ENCODE results near the gene IL27RA.

DNA sequence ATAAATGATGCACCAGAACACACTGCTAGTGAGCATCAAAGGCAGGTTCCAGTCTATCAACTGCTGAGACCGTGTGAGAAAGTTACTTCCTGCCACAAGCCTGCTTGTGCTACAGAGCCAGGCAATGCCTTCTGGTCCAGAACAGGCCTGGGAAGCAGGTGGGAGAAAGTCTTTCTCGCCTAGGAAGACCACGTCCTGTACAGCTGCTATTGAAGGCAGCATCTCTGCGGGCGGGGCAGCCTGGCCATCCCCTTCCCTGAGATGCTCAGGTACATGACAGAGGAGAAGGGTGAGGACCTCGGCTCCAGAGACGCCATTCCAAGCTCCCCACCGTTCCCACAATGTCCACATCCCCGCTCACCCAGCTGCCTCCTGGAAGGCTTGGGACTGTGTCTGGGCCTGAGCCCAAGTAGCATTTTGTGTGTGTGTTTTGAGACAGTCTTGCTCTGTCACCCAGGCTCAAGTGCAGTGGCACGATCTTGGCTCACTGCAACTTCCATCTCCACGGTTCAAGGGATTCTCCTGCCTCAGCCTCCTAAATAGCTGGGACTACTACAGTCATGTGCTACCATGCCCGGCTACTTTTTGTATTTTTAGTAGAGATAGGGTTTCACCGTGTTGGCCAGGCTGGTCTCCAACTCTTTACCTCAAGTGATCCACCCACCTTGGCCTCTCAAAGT, 28.9 kb upstream of the IL27RA start:
- TF ChIP-seq CTCF (conservative IDR thresholded peaks at IDR 0.05; ENCODE audit: low read depth in 2 of 2) (no peak), POLR2AphosphoS5 (IDR thresholded peaks at IDR 0.05; ENCODE audit: low read depth) (no peak), EZH2 (IDR thresholded peaks at IDR 0.05; ENCODE audit: low read depth, unreplicated experiment) (no peak), JUNB (IDR thresholded peaks at IDR 0.05; ENCODE audit: unreplicated experiment) (no peak), CREB1 (CRISPR knock-in tag; IDR thresholded peaks at IDR 0.05; ENCODE audit: low read depth) (no peak), EZH2phosphoT487 (IDR thresholded peaks at IDR 0.05; ENCODE audit: unreplicated experiment) (no peak), ETS1 (IDR thresholded peaks at IDR 0.05) (no peak), STAT1 (IDR thresholded peaks at IDR 0.05; ENCODE audit: unreplicated experiment) (no peak), ZNF331 (CRISPR knock-in tag; IDR thresholded peaks at IDR 0.05; ENCODE audit: low read depth) (no peak), ZNF114 (CRISPR knock-in tag; IDR thresholded peaks at IDR 0.05) (no peak)
- TF ChIP-seq, protein P1, sequence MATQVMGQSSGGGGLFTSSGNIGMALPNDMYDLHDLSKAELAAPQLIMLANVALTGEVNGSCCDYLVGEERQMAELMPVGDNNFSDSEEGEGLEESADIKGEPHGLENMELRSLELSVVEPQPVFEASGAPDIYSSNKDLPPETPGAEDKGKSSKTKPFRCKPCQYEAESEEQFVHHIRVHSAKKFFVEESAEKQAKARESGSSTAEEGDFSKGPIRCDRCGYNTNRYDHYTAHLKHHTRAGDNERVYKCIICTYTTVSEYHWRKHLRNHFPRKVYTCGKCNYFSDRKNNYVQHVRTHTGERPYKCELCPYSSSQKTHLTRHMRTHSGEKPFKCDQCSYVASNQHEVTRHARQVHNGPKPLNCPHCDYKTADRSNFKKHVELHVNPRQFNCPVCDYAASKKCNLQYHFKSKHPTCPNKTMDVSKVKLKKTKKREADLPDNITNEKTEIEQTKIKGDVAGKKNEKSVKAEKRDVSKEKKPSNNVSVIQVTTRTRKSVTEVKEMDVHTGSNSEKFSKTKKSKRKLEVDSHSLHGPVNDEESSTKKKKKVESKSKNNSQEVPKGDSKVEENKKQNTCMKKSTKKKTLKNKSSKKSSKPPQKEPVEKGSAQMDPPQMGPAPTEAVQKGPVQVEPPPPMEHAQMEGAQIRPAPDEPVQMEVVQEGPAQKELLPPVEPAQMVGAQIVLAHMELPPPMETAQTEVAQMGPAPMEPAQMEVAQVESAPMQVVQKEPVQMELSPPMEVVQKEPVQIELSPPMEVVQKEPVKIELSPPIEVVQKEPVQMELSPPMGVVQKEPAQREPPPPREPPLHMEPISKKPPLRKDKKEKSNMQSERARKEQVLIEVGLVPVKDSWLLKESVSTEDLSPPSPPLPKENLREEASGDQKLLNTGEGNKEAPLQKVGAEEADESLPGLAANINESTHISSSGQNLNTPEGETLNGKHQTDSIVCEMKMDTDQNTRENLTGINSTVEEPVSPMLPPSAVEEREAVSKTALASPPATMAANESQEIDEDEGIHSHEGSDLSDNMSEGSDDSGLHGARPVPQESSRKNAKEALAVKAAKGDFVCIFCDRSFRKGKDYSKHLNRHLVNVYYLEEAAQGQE (IDR thresholded peaks at IDR 0.05; ENCODE audit: unreplicated experiment): no peak
- TF ChIP-seq, protein P2, sequence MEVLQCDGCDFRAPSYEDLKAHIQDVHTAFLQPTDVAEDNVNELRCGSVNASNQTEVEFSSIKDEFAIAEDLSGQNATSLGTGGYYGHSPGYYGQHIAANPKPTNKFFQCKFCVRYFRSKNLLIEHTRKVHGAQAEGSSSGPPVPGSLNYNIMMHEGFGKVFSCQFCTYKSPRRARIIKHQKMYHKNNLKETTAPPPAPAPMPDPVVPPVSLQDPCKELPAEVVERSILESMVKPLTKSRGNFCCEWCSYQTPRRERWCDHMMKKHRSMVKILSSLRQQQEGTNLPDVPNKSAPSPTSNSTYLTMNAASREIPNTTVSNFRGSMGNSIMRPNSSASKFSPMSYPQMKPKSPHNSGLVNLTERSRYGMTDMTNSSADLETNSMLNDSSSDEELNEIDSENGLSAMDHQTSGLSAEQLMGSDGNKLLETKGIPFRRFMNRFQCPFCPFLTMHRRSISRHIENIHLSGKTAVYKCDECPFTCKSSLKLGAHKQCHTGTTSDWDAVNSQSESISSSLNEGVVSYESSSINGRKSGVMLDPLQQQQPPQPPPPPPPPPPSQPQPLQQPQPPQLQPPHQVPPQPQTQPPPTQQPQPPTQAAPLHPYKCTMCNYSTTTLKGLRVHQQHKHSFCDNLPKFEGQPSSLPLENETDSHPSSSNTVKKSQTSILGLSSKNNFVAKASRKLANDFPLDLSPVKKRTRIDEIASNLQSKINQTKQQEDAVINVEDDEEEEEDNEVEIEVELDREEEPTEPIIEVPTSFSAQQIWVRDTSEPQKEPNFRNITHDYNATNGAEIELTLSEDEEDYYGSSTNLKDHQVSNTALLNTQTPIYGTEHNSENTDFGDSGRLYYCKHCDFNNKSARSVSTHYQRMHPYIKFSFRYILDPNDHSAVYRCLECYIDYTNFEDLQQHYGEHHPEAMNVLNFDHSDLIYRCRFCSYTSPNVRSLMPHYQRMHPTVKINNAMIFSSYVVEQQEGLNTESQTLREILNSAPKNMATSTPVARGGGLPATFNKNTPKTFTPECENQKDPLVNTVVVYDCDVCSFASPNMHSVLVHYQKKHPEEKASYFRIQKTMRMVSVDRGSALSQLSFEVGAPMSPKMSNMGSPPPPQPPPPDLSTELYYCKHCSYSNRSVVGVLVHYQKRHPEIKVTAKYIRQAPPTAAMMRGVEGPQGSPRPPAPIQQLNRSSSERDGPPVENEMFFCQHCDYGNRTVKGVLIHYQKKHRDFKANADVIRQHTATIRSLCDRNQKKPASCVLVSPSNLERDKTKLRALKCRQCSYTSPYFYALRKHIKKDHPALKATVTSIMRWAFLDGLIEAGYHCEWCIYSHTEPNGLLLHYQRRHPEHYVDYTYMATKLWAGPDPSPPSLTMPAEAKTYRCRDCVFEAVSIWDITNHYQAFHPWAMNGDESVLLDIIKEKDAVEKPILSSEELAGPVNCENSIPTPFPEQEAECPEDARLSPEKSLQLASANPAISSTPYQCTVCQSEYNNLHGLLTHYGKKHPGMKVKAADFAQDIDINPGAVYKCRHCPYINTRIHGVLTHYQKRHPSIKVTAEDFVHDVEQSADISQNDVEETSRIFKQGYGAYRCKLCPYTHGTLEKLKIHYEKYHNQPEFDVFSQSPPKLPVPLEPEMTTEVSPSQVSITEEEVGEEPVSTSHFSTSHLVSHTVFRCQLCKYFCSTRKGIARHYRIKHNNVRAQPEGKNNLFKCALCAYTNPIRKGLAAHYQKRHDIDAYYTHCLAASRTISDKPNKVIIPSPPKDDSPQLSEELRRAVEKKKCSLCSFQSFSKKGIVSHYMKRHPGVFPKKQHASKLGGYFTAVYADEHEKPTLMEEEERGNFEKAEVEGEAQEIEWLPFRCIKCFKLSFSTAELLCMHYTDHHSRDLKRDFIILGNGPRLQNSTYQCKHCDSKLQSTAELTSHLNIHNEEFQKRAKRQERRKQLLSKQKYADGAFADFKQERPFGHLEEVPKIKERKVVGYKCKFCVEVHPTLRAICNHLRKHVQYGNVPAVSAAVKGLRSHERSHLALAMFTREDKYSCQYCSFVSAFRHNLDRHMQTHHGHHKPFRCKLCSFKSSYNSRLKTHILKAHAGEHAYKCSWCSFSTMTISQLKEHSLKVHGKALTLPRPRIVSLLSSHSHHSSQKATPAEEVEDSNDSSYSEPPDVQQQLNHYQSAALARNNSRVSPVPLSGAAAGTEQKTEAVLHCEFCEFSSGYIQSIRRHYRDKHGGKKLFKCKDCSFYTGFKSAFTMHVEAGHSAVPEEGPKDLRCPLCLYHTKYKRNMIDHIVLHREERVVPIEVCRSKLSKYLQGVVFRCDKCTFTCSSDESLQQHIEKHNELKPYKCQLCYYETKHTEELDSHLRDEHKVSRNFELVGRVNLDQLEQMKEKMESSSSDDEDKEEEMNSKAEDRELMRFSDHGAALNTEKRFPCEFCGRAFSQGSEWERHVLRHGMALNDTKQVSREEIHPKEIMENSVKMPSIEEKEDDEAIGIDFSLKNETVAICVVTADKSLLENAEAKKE (CRISPR knock-in tag; IDR thresholded peaks at IDR 0.05): no peak

All from GM23338 (cell line).